Coronary artery (tissue), 2 donors: ENCODE measurements around the gene WDR4.
A peak's percentile ranks its signal among the peaks of the same experiment; 100 is the strongest.
"Not testable (repeated sequence)": the region's sequence is repeated elsewhere in the genome, so short reads cannot be mapped to it uniquely, and the experiment has no call there.

Experiments used
- DNase-seq: peaks from one replicate; pipeline ENCODE4 v3.0.0-alpha.2; 2017; ENCODE audit warnings: low spot score
- H3K27ac ChIP-seq, 2 donors: fragments of 200-600 bp; sonication (generic); one replicate each; pipeline ENCODE4 v1.5.1; 2016 to 2019
- H3K4me3 ChIP-seq: fragments of 200-600 bp; sonication (generic); 2 replicates; pipeline ENCODE4 v1.5.1; 2016; ENCODE audit warnings: mild to moderate bottlenecking, moderate library complexity
- TF ChIP-seq, protein P1 (sequence below): fragments of 200-600 bp; sonication (generic); IDR thresholded peaks from one replicate; pipeline ENCODE4 v1.5.1; 2019; ENCODE audit warnings: antibody characterized with exemption

The WDR4 gene

DNA sequence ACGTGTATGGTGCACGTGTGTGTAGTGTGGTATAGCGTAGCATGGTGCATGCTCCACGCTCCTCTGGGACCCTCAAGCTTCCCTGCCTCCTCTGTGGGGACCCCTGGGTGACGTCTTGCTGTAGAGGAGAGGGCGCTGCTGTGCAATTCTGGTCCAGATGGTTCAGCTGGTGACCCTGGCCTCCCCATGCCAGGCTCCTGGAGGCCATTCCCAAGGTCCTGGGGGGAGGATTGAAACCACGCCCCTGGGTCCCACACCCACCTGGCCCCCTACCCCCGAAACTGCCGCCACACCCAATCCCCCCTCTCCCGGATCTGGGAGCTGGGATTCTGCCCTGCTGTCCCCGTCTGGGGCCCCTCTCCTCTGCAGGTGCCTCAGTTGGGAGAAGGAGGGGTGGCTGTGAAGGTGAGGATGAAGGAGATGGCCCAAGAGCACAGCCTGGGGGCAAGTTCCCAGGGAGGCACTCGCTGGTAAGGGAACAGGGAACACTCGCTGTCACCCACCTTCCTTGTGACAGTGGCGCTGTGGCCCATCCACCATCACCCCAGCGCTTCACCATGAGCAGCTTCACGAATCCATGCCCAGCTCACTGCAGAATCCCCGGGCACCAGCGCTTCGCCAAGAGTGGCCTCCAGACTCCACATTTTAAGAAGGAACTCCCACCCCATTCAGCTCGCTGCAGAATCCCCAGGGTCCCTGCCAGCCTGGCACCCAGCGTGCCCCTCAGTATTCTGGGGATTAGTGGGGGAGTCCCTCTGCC, 38.0 kb downstream of the WDR4 start:
- Histone ChIP-seq H3K4me3 (no peak overlapping the region), H3K27ac (no peak overlapping the region)
- TF ChIP-seq, protein P1, sequence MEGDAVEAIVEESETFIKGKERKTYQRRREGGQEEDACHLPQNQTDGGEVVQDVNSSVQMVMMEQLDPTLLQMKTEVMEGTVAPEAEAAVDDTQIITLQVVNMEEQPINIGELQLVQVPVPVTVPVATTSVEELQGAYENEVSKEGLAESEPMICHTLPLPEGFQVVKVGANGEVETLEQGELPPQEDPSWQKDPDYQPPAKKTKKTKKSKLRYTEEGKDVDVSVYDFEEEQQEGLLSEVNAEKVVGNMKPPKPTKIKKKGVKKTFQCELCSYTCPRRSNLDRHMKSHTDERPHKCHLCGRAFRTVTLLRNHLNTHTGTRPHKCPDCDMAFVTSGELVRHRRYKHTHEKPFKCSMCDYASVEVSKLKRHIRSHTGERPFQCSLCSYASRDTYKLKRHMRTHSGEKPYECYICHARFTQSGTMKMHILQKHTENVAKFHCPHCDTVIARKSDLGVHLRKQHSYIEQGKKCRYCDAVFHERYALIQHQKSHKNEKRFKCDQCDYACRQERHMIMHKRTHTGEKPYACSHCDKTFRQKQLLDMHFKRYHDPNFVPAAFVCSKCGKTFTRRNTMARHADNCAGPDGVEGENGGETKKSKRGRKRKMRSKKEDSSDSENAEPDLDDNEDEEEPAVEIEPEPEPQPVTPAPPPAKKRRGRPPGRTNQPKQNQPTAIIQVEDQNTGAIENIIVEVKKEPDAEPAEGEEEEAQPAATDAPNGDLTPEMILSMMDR: no peak
- peak; percentile 62 for DNase-seq

DNA sequence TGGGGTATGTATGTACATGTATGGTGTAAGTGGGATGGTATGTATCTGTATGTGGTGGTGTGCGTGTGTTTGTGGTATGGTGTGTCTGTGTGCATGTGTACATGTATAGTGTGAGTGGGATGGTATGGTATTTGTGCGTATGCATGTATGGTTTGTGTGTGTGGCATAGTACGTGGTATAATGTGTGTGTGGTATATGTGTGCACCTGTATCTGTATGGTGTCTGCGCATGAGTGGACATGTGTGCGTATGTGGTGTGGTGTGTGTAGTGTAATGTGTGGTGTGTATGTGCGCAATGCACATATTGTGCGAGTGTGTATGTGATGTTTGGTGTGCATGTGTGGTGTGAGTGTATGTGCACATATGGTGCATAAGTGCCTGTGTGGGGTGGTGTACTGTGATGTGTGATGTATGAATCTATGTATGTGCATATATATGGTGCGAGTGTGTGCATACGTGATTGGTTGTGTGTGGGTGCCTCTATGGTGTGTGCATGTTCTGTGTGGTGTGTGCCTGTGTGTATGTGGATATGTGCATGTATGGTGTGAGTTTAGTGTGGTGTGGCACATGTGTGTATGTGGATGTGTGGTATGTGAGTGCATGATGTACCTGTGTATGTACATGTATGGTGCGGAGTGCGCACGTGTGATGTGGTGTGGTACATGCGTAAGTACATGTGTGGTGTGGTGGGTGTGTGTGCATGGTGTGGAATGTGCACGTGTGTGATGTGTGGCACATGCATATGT, 38.8 kb downstream of the WDR4 start:
- H3K4me3 ChIP-seq: no peak overlapping the region
- no peak overlapping the region for H3K27ac ChIP-seq
- peak; percentile 22 for DNase-seq
- TF ChIP-seq, protein P1: no peak

DNA sequence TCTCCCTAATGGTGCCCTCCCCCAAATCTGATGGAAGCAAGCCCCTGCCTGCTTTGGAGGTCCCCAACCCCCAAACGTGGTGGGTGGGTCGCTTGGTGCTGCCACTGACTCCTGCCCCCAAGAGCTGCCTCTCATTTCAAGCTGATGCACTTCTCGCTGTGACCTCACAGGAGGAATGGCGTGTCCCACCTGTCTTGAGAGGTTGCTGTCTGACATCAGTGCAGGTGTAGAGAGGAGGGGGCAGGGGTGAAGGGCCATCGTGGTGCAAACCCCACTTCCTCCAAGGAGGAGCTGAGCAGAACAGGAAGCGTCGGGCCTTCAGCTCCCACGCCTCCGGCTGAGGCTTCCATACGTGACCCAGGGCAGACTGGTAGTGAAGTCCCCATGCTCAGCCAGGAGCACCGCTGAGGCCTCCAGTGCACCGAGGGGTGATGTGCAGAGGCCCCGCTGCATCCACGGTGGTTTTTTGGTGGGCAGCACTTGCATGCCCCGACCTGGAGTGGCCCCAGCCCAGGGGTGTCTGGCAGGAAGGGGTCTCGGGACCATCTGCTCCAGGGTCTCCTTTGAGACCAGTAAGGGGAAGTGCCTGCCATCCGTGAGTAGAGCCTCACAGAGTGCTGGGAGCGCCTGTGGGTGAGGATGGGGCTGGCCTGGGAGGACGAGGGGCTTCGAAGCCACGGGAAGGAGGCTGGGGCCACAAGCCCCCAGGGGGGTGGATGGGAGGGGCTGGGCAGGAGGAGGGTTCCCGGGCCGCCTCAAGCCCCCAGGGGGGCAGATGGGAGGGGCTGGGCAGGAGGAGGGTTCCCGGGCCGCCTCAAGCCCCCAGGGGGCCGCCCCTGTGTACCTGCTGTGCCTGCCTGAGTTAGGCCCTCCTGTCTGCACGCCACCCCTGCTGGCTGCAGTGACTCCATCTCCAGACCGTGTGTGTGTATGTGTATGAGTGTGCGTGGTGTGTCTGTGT, 39.8 kb downstream of the WDR4 start:
- no peak overlapping the region for H3K4me3 ChIP-seq
- peak; percentile 56 for DNase-seq
- TF ChIP-seq, protein P1: no peak
- no peak overlapping the region for H3K27ac ChIP-seq

DNA sequence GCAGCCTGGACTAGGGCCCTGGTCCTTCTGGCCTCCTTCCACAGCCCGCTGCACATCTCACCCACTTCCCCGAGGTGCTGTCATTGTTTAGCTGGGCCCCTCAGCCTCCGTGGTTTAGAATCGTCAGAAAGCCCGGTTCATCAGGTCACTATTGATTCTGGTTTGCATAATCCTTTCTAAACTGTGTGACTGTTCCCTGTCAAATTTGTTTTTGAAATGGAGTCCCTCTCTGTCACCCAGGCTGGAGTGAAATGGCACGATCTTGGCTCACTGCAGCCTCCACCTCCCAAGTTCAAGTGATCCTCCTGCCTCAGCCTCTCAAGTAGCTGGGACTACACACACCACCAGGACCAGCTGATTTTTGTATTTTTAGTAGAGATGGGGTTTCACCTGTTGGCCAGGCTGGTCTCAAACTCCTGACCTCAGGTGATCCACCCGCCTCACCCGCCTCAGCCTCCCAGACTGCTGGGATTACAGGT, 41.1 kb downstream of the WDR4 start:
- H3K4me3 ChIP-seq, H3K27ac ChIP-seq: not testable (repeated sequence)
- DNase-seq: peak; percentile 12

DNA sequence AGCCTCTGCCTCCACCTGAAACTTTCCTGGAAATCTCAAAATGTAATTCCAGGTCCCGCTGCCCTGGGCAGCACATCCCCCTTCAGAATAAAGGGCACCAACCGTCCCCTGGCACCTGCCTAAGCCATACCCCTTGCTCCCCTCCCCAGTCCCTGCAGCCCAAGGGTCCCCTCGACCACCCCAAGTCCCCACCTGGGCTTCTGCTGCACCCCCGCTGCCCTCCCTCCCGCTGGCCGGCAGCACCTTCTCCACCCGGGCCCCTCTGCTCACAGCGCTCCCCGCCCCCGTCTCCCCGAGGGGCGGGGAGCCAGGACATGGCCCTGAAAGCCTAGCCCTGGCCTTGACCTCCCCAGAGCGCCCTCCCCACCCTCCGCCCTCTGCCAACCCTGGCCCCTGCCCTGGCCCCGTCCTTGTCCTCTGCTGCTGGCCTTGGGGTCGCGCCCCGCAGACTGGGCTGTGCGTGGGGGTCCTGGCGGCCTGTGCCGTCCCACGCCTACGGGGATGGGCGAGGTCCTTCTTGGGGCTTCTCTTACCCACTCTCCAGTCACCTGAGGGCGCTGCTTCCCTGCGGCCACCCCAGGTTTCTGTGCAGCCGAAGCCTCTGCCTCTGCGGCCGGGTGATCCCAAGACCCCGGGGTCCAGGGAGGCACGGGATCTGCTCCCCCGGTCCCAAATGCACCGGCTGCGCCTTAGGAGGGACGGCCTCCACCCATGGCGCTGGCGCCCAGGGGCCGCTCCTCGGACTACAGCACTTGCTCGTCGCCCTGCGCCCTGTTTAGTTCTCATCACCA, 41.7 kb downstream of the WDR4 start:
- DNase-seq: peak; percentile 71
- H3K27ac ChIP-seq: no peak overlapping the region
- TF ChIP-seq, protein P1: no peak
- no peak overlapping the region for H3K4me3 ChIP-seq

DNA sequence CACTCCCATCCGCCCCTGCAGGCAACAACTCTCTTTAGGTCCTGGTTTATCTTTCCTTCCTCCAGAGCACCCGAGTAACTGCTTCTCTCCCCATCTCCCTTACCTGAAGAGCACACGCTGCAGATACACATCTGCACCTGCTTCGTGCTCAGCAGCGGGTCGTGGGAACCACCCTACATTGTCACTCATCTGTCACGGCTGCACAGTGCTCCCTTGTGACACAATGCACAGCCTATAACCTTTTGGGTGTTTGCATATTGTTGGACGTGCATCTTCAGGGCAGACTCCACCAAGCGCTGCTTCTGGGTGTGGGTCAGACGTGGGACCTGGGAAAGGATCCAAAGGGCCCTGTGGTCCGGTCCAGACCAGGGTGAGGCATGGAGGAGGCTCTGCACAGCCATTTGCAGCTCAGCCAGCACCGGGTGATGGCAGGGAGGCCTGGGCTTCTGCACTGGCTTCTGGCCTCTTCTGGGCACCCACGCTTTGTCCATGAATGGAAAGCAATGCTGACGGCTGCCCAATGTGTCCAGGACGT, 42.5 kb downstream of the WDR4 start:
- H3K27ac ChIP-seq: no peak overlapping the region
- DNase-seq: peak; percentile 43
- no peak overlapping the region for H3K4me3 ChIP-seq
- TF ChIP-seq, protein P1: no peak
